NB4 (cell line): Measurements from ENCODE around the gene TCHHL1.
A peak's percentile ranks its signal among the peaks of the same experiment; 100 is the strongest.

Source experiments
- DNase-seq: peaks from one replicate; pipeline ENCODE4 v3.0.0; 2010; ENCODE audit warnings: low read depth
- H3K4me3 ChIP-seq: one replicate; pipeline ENCODE4 v1.5.1; 2011; ENCODE audit warnings: mild to moderate bottlenecking, low read depth, low read length, moderate library complexity
- MYC ChIP-seq: IDR thresholded peaks from 2 replicates; pipeline ENCODE4 v1.6.1; 2011; ENCODE audit warnings: low read depth, low read length
- POLR2A ChIP-seq: IDR thresholded peaks from 2 replicates; pipeline ENCODE4 v1.6.1; 2011; ENCODE audit warnings: mild to moderate bottlenecking; ENCODE audit not compliant: insufficient read length; ENCODE audit errors: extremely low read depth
- TF ChIP-seq, protein P1 (sequence below): IDR thresholded peaks from one replicate; pipeline ENCODE4 v1.5.1; 2012; ENCODE audit warnings: low read depth, low read length
- TF ChIP-seq, protein P2 (sequence below): IDR thresholded peaks from 2 replicates; pipeline ENCODE4 v1.6.1; 2011; ENCODE audit warnings: low read depth, low read length

TCHHL1 gene

DNA sequence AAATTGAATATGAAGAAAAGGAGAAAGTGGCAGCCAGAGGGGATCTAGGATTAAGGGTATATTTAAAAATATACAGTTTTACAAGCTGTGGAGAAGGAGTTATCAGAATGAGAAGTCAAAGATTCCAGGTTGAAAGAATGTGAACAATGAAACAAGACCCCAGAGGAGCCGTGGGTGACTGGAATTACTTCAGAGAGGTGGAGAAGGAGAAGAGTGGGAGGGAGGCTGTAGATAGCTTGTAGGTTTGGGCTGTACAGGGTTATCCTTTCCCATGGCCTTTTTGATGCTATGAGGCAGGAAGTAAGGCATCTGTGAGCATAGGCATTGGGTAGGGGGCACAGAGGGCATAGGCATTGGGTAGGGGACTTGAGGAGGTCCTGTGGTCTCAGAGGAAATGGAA lies 46.8 kb downstream of the TCHHL1 start:
- TF ChIP-seq, protein P1, sequence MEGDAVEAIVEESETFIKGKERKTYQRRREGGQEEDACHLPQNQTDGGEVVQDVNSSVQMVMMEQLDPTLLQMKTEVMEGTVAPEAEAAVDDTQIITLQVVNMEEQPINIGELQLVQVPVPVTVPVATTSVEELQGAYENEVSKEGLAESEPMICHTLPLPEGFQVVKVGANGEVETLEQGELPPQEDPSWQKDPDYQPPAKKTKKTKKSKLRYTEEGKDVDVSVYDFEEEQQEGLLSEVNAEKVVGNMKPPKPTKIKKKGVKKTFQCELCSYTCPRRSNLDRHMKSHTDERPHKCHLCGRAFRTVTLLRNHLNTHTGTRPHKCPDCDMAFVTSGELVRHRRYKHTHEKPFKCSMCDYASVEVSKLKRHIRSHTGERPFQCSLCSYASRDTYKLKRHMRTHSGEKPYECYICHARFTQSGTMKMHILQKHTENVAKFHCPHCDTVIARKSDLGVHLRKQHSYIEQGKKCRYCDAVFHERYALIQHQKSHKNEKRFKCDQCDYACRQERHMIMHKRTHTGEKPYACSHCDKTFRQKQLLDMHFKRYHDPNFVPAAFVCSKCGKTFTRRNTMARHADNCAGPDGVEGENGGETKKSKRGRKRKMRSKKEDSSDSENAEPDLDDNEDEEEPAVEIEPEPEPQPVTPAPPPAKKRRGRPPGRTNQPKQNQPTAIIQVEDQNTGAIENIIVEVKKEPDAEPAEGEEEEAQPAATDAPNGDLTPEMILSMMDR: no peak
- TF ChIP-seq, protein P2, sequence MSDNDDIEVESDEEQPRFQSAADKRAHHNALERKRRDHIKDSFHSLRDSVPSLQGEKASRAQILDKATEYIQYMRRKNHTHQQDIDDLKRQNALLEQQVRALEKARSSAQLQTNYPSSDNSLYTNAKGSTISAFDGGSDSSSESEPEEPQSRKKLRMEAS: no peak
- TF ChIP-seq MYC: no peak
- no peak for TF ChIP-seq POLR2A
- DNase-seq: no peak

DNA sequence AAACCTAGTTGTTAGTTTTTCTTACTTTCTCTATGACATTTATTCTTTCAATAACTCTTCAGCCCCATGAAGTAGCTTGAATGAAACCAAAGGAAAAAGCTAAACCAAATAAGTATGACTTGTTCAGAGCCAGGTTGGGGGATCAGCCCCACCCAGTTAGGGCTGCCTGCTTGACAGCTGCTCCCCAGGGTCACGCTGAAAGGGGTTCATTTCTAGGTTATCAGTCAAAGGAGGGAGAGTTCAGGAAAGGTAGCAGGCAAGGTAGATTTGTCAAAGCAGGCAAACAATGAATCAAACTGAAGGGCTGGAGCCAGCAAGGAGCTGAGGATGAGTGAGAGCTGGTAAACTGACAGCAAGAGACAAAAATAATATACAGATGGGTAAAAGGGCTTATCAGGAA lies 49.0 kb downstream of the TCHHL1 start:
- TF ChIP-seq, protein P2: no peak
- TF ChIP-seq POLR2A (no peak), MYC (no peak)
- TF ChIP-seq, protein P1: no peak
- DNase-seq: no peak
- no peak overlapping the region for H3K4me3 ChIP-seq

More for the DNA sequence above, 46.8 kb downstream of the TCHHL1 start:
- no peak overlapping the region for H3K4me3 ChIP-seq

DNA sequence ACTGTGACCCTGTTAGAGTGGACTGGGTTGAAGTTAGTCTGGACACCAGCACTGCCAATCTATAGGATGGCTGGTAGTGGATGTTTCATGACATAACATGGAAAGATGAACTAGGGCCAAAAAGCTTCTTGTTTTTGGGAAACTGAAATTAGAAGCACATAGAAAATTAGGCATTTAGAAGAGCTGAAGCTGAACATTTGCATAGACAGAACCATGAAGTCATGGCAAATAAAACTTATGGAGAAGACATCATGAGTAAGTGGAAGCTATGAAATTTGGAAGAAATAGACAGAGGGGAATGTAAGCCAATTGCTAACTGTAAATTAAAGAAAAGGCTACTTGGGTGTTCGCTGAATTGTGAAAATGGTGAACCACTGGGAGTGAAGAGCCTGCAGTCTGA lies 49.4 kb downstream of the TCHHL1 start:
- no peak for TF ChIP-seq POLR2A
- TF ChIP-seq, protein P2: no peak
- TF ChIP-seq, protein P1: no peak
- TF ChIP-seq MYC: no peak
- no peak overlapping the region for H3K4me3 ChIP-seq
- no peak for DNase-seq

DNA sequence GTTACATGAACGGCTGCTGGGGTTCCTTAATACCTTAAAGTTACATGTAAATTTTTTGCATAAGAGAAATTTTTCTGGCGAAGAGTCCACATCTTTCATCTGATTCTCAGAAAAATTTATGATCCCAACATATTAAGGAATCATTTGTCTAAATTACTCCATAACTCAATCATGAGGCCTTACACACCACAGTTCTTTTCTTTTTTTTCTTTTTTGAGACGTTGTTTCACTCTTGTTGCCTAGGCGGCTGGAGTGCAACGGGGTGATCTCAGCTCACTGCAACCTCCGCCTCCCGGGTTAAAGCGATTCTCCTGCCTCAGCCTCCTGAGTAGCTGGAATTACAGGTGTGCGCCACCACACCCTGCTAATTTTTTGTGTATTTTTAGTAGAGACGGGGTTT lies 50.0 kb downstream of the TCHHL1 start:
- no peak for DNase-seq
- no peak overlapping the region for H3K4me3 ChIP-seq
- TF ChIP-seq, protein P2: no peak
- no peak for TF ChIP-seq POLR2A
- TF ChIP-seq, protein P1: no peak
- TF ChIP-seq MYC: no peak

DNA sequence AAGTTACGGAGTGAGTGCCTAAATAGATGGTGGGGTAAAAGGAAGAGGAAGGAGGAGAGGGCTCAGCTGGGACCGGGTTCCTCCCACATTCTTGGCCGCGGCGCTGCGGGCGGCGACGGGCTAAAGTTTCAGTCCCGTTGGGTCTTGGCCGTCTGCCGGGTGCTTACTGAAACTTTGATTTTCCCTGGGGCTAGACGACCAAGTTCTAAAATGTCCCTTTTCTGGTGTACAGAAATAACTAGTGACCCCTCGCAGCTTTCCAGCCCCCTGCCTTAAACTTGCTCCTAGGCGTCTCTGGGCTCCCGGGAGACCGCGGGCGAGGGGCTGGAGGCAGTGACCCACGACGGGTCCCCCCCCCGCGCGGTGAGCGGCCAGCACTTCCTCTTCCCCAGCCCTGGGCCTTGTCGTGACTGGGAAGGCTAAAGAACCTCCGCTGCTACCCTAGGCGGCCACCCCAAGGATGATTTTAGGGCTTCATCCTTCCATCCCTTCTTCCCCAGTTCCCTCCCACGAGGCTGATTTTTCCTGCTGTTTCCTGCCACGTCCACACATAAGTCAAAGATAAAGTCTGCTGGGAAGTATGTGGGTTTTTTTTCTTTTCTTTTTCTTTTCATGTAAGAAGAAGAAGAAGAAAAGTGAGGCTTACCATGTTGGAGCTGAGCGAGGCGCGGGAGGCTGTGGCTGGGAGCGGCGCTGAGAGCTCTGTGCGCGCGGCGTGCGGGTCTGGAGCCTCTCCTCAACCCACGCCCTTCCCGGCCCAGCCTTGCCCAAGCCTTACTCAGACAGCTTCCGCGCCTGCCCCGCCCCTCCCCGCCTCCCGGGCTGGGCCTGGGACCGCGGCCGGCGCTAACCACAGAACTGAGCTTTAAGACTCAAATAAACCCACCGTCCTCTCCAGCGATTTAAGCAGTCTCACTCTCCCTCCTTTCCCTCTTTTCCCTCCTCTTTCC lies 52.3 kb downstream of the TCHHL1 start, which contains the start of gene S100A11:
TSS of gene S100A11 (minus strand) at position 738 of the 950 bp plus-strand sequence. CDS start at position 649, 89 bp downstream.
- peak within 1 kb of the TSS; percentile 90 for H3K4me3 ChIP-seq
- DNase-seq: peak; percentile 94
- TF ChIP-seq, protein P2: 0 out of 2 replicates have a peak, but pooled peaks have one; percentile 5
- TF ChIP-seq POLR2A: peak; percentile 73
- TF ChIP-seq MYC: peak; percentile 60
- TF ChIP-seq, protein P1: no peak
